T-helper 17 cell (primary cell): ENCODE results near the gene TANGO6. TPM values are rescaled to one million over a fixed set of nuclear protein-coding genes. Genes with fewer than 3 reads are reported as not detected.
"Not testable (repeated sequence)": the region's sequence is repeated elsewhere in the genome, so short reads cannot be mapped to it uniquely, and the experiment has no call there.

Source experiments
- ATAC-seq: fragments of 150-1000 bp; cut with Tn5 transposase; 2 replicates; pipeline ENCODE4 v1.10.0; 2021; ENCODE audit warnings: mild to moderate bottlenecking, moderate library complexity
- DNase-seq, 3 donors: peaks; one replicate each; pipeline versions ENCODE4 v3.0.0 to v3.0.0-alpha.2; 2020 to 2021
- H3K9me3 ChIP-seq: one replicate; pipeline ENCODE4 v1.7.0; 2013; ENCODE audit warnings: low read length, mild to moderate bottlenecking; ENCODE audit not compliant: control insufficient read depth, poor library complexity, severe bottlenecking
- H3K27ac Mint-ChIP-seq: one replicate; pipeline ENCODE4 v1.8.0; 2022; ENCODE audit warnings: mild to moderate bottlenecking, moderate library complexity, mixed read lengths
- H3K27me3 Mint-ChIP-seq: one replicate; pipeline ENCODE4 v1.8.0; 2022; ENCODE audit warnings: mixed read lengths
- H3K36me3 Mint-ChIP-seq: one replicate; pipeline ENCODE4 v1.8.0; 2022; ENCODE audit warnings: low read depth, mixed read lengths
- H3K4me1 Mint-ChIP-seq: one replicate; pipeline ENCODE4 v1.8.0; 2022; ENCODE audit warnings: mild to moderate bottlenecking, mixed read lengths
- H3K4me3 Mint-ChIP-seq: one replicate; pipeline ENCODE4 v1.8.0; 2022; ENCODE audit warnings: mild to moderate bottlenecking, moderate library complexity, mixed read lengths
- total RNA-seq, 4 donors: library from RNA in 2 of 4; stranded (reverse) in 2 of 4; gene quantifications; one replicate each; pipeline ENCODE4 v1.2.3 and lab custom pipeline; 2022 to 2026

Gene TANGO6
- total RNA-seq, 2 donors from 2014 or later: 21.2 to 24.2 TPM

GRCh38 chr16:69055980-69056379 lies 212.6 kb downstream of the TANGO6 start:
- DNase-seq (no peak), ATAC-seq (no peak)
- Mint-ChIP-seq H3K27me3 (no peaks in the 10 kb centered on the region), H3K4me1 (peaks cover 6% of the 10 kb centered on the region), H3K36me3 (no peaks in the 10 kb centered on the region), H3K27ac (no peak overlapping the region), H3K4me3 (no peak overlapping the region)
- no peaks in the 10 kb centered on the region for H3K9me3 ChIP-seq

GRCh38 chr16:69056421-69056820 lies 213.1 kb downstream of the TANGO6 start:
- no peak for DNase-seq
- Mint-ChIP-seq H3K36me3 (no peaks in the 10 kb centered on the region), H3K27ac (no peak overlapping the region), H3K4me3 (no peak overlapping the region), H3K4me1 (peaks cover 6% of the 10 kb centered on the region), H3K27me3 (no peaks in the 10 kb centered on the region)
- H3K9me3 ChIP-seq: no peaks in the 10 kb centered on the region
- no peak for ATAC-seq

GRCh38 chr16:69057400-69058378 lies 214.4 kb downstream of the TANGO6 start:
- H3K4me3 Mint-ChIP-seq: no peak overlapping the region

GRCh38 chr16:69063491-69063890 lies 220.2 kb downstream of the TANGO6 start:
- not testable (repeated sequence) for ATAC-seq, H3K9me3 ChIP-seq, H3K4me3 Mint-ChIP-seq, DNase-seq, H3K27me3 Mint-ChIP-seq, H3K27ac Mint-ChIP-seq, H3K4me1 Mint-ChIP-seq, H3K36me3 Mint-ChIP-seq

More at GRCh38 chr16:69057400-69058378, 214.4 kb downstream of the TANGO6 start:
- Mint-ChIP-seq H3K36me3 (no peaks in the 10 kb centered on the region), H3K27me3 (no peaks in the 10 kb centered on the region), H3K27ac (no peak overlapping the region), H3K4me1 (peaks cover 6% of the 10 kb centered on the region)
- no peak for DNase-seq
- no peak for ATAC-seq
- H3K9me3 ChIP-seq: no peaks in the 10 kb centered on the region

- no peaks in the 10 kb centered on the region for H3K9me3 ChIP-seq
- no peaks in the 10 kb centered on the region for H3K27me3 Mint-ChIP-seq
- DNase-seq (no peak), ATAC-seq (no peak)
- H3K4me3 Mint-ChIP-seq: no peak overlapping the region
- H3K36me3 Mint-ChIP-seq: peaks cover 3% of the 10 kb centered on the region
- no peak overlapping the region for H3K27ac Mint-ChIP-seq
- peaks cover 4% of the 10 kb centered on the region for H3K4me1 Mint-ChIP-seq
Measured at GRCh38 chr16:69064124-69064763, 220.9 kb downstream of the TANGO6 start.

DNA sequence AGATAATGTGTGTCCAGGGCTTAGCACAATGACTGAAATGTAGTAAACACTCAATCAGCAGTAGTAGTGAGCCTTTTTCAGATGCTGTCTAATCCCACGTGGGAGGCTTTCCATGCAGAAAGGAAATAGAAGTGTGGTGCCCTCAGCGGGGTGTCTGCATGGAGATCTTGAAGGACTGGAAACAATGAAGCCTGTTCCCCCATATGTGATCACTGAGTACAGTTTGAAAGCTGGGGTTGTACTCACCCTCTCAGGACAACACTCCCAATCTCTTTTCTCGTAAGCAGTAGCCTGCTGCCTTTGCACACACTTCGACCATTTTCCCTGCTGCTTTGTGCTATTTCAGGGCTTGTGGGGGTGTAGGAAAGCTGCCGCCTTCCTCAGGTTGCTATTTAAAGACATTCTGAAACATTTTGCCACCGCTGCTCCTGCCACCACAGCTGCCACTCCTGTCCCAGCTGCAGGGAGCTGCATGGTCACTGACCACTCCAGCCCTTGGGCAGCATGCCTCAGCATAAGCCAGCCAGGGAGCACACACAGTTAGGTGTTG lies 221.5 kb downstream of the TANGO6 start:
- no peak for ATAC-seq
- peaks cover 5% of the 10 kb centered on the region for H3K36me3 Mint-ChIP-seq
- peaks cover 3% of the 10 kb centered on the region for H3K4me1 Mint-ChIP-seq
- no peak overlapping the region for H3K4me3 Mint-ChIP-seq
- H3K27me3 Mint-ChIP-seq: no peaks in the 10 kb centered on the region
- no peak for DNase-seq
- no peak overlapping the region for H3K27ac Mint-ChIP-seq
- H3K9me3 ChIP-seq: no peaks in the 10 kb centered on the region

DNA sequence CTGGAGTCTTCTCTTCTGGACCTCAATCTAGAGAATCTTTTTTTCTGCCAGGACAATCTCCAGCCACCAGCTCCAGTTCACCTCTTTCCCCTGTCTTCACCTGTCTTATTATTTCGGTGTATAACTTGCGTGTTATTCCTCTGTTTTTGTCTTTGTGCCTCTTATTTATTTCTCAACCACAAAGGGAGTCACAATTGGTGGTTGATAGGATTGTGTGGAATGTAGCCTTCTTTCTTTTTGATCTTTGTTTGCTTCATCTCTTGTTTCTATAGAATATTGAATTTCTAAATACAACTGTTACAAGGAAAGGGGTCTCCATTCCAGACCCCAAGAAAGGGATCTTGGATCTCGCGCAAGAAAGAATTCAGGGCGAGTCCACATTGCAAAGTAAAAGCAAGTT lies 226.2 kb downstream of the TANGO6 start:
- H3K27ac Mint-ChIP-seq: peak overlapping the region; percentile 54
- ATAC-seq: no peak
- no peaks in the 10 kb centered on the region for H3K9me3 ChIP-seq
- H3K4me1 Mint-ChIP-seq: peaks cover 4% of the 10 kb centered on the region
- no peak for DNase-seq
- H3K27me3 Mint-ChIP-seq: no peaks in the 10 kb centered on the region
- H3K4me3 Mint-ChIP-seq: no peak overlapping the region
- H3K36me3 Mint-ChIP-seq: peaks cover 5% of the 10 kb centered on the region

DNA sequence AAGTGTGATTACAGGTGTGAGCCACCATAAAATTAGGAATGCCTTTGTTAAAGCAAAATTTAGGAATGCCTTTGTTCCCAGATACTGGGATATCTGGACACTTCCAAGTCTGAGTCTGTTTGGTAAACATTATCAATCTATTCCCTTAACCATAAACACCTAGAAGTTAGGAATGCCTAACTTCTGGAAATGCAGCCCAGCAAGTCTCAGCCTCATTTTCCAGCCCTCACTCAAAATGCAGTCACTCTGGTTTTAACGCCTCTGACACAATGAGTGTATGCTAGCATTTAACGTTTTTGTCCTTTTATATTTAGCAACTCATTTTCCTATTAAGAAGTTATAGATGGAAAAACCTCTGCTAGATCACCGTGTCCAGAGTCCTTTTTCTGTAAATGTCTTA lies 227.7 kb downstream of the TANGO6 start:
- no peak overlapping the region for H3K4me3 Mint-ChIP-seq
- no peaks in the 10 kb centered on the region for H3K9me3 ChIP-seq
- ATAC-seq: no peak
- peaks cover 3% of the 10 kb centered on the region for H3K4me1 Mint-ChIP-seq
- no peak for DNase-seq
- no peak overlapping the region for H3K27ac Mint-ChIP-seq
- peaks cover 4% of the 10 kb centered on the region for H3K36me3 Mint-ChIP-seq
- no peaks in the 10 kb centered on the region for H3K27me3 Mint-ChIP-seq

GRCh38 chr16:69072640-69072974 lies 229.3 kb downstream of the TANGO6 start:
- Mint-ChIP-seq H3K27me3 (no peaks in the 10 kb centered on the region), H3K4me3 (no peak overlapping the region), H3K4me1 (peaks cover 2% of the 10 kb centered on the region), H3K27ac (no peak overlapping the region), H3K36me3 (peaks cover 2% of the 10 kb centered on the region)
- DNase-seq (no peak), ATAC-seq (no peak)
- no peaks in the 10 kb centered on the region for H3K9me3 ChIP-seq

GRCh38 chr16:69073181-69073702 lies 229.9 kb downstream of the TANGO6 start:
- no peaks in the 10 kb centered on the region for H3K9me3 ChIP-seq
- DNase-seq (no peak), ATAC-seq (no peak)
- Mint-ChIP-seq H3K27me3 (no peaks in the 10 kb centered on the region), H3K27ac (no peak overlapping the region), H3K36me3 (peaks cover 2% of the 10 kb centered on the region), H3K4me3 (no peak overlapping the region), H3K4me1 (peaks cover 2% of the 10 kb centered on the region)

DNA sequence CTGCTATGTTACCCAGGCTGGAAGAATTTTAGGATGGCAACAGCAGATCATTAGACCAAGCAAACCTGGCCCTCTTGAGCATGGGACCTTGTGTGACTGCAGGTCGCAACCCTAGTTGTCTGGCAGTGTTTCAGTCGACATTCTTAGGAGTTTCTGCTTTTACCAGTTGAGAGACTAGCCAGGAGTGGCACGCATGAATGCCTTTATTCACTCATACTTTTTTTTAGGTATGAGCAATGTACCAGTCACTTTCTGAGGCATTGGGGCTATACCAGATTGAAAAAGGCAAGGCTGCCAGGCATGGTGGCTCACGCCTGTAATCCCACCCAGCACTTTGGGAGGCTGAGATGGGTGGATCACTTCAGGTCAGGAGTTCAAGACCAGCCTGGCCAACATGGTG lies 233.9 kb downstream of the TANGO6 start:
- H3K27me3 Mint-ChIP-seq: no peaks in the 10 kb centered on the region
- H3K27ac Mint-ChIP-seq: no peak overlapping the region
- ATAC-seq (no peak), DNase-seq (no peak)
- H3K36me3 Mint-ChIP-seq: no peaks in the 10 kb centered on the region
- H3K4me3 Mint-ChIP-seq: no peak overlapping the region
- H3K4me1 Mint-ChIP-seq: no peaks in the 10 kb centered on the region
- no peaks in the 10 kb centered on the region for H3K9me3 ChIP-seq

GRCh38 chr16:69078073-69078472 lies 234.7 kb downstream of the TANGO6 start:
- ATAC-seq: no peak
- no peak overlapping the region for H3K4me3 Mint-ChIP-seq
- no peak for DNase-seq
- H3K27me3 Mint-ChIP-seq: no peaks in the 10 kb centered on the region
- H3K36me3 Mint-ChIP-seq: no peaks in the 10 kb centered on the region
- no peaks in the 10 kb centered on the region for H3K9me3 ChIP-seq
- no peaks in the 10 kb centered on the region for H3K4me1 Mint-ChIP-seq
- no peak overlapping the region for H3K27ac Mint-ChIP-seq

GRCh38 chr16:69079697-69080096 lies 236.4 kb downstream of the TANGO6 start:
- DNase-seq (no peak), ATAC-seq (no peak)
- Mint-ChIP-seq H3K27me3 (no peaks in the 10 kb centered on the region), H3K36me3 (no peaks in the 10 kb centered on the region), H3K27ac (peak overlapping the region; percentile 19), H3K4me1 (no peaks in the 10 kb centered on the region), H3K4me3 (no peak overlapping the region)
- no peaks in the 10 kb centered on the region for H3K9me3 ChIP-seq
